HCT116 (cell line): ENCODE measurements around the gene ZACN. TPM values are rescaled to one million over a fixed set of nuclear protein-coding genes. Genes with fewer than 3 reads are reported as not detected.
A peak's percentile ranks its signal among the peaks of the same experiment; 100 is the strongest.

Source experiments
- ATAC-seq: fragments of 200-7000 bp; cut with Tn5 transposase; 2 replicates; pipeline ENCODE4 v1.9.1; 2020; ENCODE audit warnings: mild to moderate bottlenecking, moderate library complexity
- BruUV-seq: library from RNA; stranded (reverse); fragments of 400-500 nt; replicated peaks from 2 replicates; lab custom pipeline; 2021; lab: Mats Ljungman, UMichigan
- CTCF ChIA-PET: fragments of 300-600 bp; sonication (Branson Sonifier 250); formaldehyde crosslinking; loops from one replicate; lab custom pipeline; 2021; ENCODE audit warnings: antibody characterized with exemption; lab: Charles Lee
- POLR2A ChIA-PET: fragments of 300-600, 350-600 bp; sonication (Branson Sonifier 250); formaldehyde crosslinking; loops from one replicate; lab custom pipeline; 2021; ENCODE audit warnings: antibody characterized with exemption; lab: Charles Lee
- RAD21 ChIA-PET, 2 experiments: fragments of 300-600 bp; sonication (Branson Sonifier 250); formaldehyde crosslinking; loops; one replicate each; lab custom pipeline; 2023; ENCODE audit warnings: low total read pairs in 2 of 2; ENCODE audit not compliant: uncharacterized antibody in 2 of 2, unreplicated experiment in 2 of 2, low non-redundant PET in 1 of 2; lab: Charles Lee
- DNase-seq: peaks from one replicate; pipeline ENCODE4 v3.0.0-alpha.2; 2010; ENCODE audit warnings: low read depth, low spot score
- H2AFZ ChIP-seq: fragments of 200-600 bp; shearing (Covaris generic), sonication (generic); 2 replicates; pipeline ENCODE4 v1.6.1; 2017; ENCODE audit warnings: low read depth, mixed run types, mixed read lengths, antibody characterized with exemption, low read length; ENCODE audit not compliant: poor library complexity, severe bottlenecking
- H3K27ac ChIP-seq: 2 replicates; pipeline ENCODE4 v1.5.1; 2012; ENCODE audit warnings: low read depth, low read length
- H3K27me3 ChIP-seq: fragments of 200-600 bp; sonication (generic); 2 replicates; pipeline ENCODE4 v1.6.1; 2016; ENCODE audit warnings: mixed run types, low read length, mixed read lengths; ENCODE audit not compliant: insufficient read depth
- H3K36me3 ChIP-seq, 2 experiments: fragments of 200-500 bp in 1 of 2; fragments of 200-600 bp in 1 of 2; sonication (Bioruptor generic) in 1 of 2; sonication (generic) in 1 of 2; 2 replicates each; pipeline versions ENCODE4 v1.5.1 to v1.6.1; 2014 to 2016; ENCODE audit warnings: low read length in 2 of 2, inconsistent platforms in 1 of 2, mixed read lengths in 1 of 2, mixed run types in 1 of 2; ENCODE audit not compliant: insufficient read depth in 2 of 2, control insufficient read depth in 1 of 2
- H3K4me1 ChIP-seq, 2 experiments: fragments of 200-600 bp in 1 of 2; sonication (generic) in 1 of 2; 2 replicates each; pipeline versions ENCODE4 v1.5.1 to v1.6.1; 2012 to 2017; ENCODE audit warnings: low read length in 2 of 2, inconsistent platforms in 1 of 2, mild to moderate bottlenecking in 1 of 2, mixed read lengths in 1 of 2, mixed run types in 1 of 2, moderate library complexity in 1 of 2; ENCODE audit not compliant: insufficient read depth in 2 of 2, control insufficient read depth in 1 of 2
- H3K4me2 ChIP-seq: fragments of 200-600 bp; sonication (generic); 2 replicates; pipeline ENCODE4 v1.6.1; 2017; ENCODE audit warnings: mixed run types, low read length, mixed read lengths
- H3K4me3 ChIP-seq, 2 experiments: fragments of 200-600 bp in 1 of 2; sonication (generic) in 1 of 2; replicated peaks in 1 of 2; 2 replicates each; pipeline ENCODE4 v1.5.1; 2011 to 2016; ENCODE audit warnings: low read length in 2 of 2, control low read depth in 1 of 2, low read depth in 1 of 2, mild to moderate bottlenecking in 1 of 2, mixed read lengths in 1 of 2, mixed run types in 1 of 2
- H3K79me2 ChIP-seq: fragments of 200-600 bp; sonication (generic); 2 replicates; pipeline ENCODE4 v1.6.1; 2017; ENCODE audit warnings: mild to moderate bottlenecking, mixed run types, low read length, moderate library complexity, mixed read lengths; ENCODE audit not compliant: insufficient read depth
- H3K9ac ChIP-seq: fragments of 200-600 bp; sonication (generic); 2 replicates; pipeline ENCODE4 v1.6.1; 2016; ENCODE audit warnings: low read length, mixed read lengths
- H3K9me2 ChIP-seq: fragments of 200-600 bp; sonication (generic), shearing (Covaris generic); 2 replicates; pipeline ENCODE4 v1.6.1; 2017; ENCODE audit warnings: mixed run types, mild to moderate bottlenecking, moderate library complexity; ENCODE audit not compliant: insufficient read depth
- H3K9me3 ChIP-seq, 2 experiments: fragments of 200-500 bp in 1 of 2; fragments of 200-600 bp in 1 of 2; sonication (Bioruptor generic) in 1 of 2; sonication (generic) in 1 of 2; 2 replicates each; pipeline ENCODE4 v1.6.1; 2014 to 2017; ENCODE audit warnings: low read length in 2 of 2, mixed read lengths in 2 of 2, inconsistent platforms in 1 of 2, low read depth in 1 of 2, mild to moderate bottlenecking in 1 of 2, mixed run types in 1 of 2, moderate library complexity in 1 of 2; ENCODE audit not compliant: control insufficient read depth in 1 of 2, insufficient read depth in 1 of 2
- H4K20me1 ChIP-seq: fragments of 200-600 bp; sonication (generic), shearing (Covaris generic); 2 replicates; pipeline ENCODE4 v1.6.1; 2017; ENCODE audit warnings: mixed run types, mild to moderate bottlenecking, moderate library complexity; ENCODE audit not compliant: insufficient read depth
- EZH2 ChIP-seq: fragments of 200-600 bp; sonication (generic); IDR thresholded peaks from 2 replicates; pipeline ENCODE4 v1.6.1; 2017; ENCODE audit warnings: antibody characterized with exemption, mixed run types
- SRF ChIP-seq: IDR thresholded peaks from 2 replicates; pipeline ENCODE4 v1.6.1; 2012; ENCODE audit warnings: low read depth
- ZFX ChIP-seq: fragments of 450-650 bp; IDR thresholded peaks from 2 replicates; pipeline ENCODE4 v1.6.1; 2017
- intact Hi-C: fragments of 100-400 bp; cut with micrococcal nuclease; formaldehyde crosslinking; loops from 2 replicates; pipeline ENCODE4 v1.10.0; 2022
- total RNA-seq: library from RNA; stranded (reverse); gene quantifications from one replicate; pipeline ENCODE4 v1.2.1, GENCODE V29; 2021; ENCODE audit not compliant: unreplicated experiment
- TF ChIP-seq, protein P1 (sequence below): IDR thresholded peaks from 2 replicates; pipeline ENCODE4 v1.6.1; 2011; ENCODE audit warnings: mild to moderate bottlenecking, low read length, moderate library complexity; ENCODE audit not compliant: insufficient replicate concordance; ENCODE audit errors: extremely low read depth

The ZACN gene
- total RNA-seq, 1 experiment from 2014 or later = not detected

DNA sequence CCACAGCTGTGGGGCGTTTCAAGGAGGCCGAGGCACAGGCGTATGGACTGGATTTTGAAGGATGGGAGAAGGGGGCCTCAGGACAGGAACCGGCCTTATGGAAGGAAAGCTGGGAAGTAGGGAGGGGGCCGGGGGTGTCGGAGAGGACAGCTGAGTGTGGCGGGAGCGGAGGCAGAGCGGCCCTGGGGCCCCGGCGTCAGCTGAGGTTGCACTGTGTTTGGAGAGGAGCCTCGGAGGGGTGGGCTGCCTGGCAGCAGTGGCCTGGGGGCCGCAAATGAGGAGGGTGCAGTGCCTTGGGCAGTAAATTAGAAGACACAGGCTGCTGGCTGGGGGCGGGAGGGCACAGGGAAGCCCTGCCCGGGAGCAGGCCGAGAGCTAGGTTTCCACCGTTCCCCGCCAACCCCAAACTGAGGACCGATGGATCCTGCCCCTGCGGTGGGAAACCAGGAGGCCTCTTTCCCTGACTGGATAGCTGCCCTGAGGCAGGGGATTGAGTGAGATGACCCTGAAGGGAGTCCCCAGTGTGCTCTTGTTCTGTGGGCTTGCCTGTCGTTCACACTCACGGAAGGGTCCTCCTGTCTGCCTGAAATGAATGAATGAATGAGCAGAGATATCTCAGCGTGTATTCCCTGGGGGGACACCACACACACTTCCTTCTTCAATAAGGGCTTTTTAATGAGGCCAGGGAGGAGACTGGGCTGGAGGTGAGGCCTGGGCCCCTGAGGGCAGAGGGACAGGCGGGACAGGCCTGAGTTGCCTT lies 43.6 kb downstream of the ZACN start:
- BruUV-seq = no TSS peak
- intact Hi-C loops = no loop called here

GRCh38 chr17:76123191-76123499 lies 44.2 kb downstream of the ZACN start:
- Histone ChIP-seq H2AFZ (no peak overlapping the region), H4K20me1 (no peaks in the 10 kb centered on the region), H3K79me2 (no peaks in the 10 kb centered on the region), H3K27ac (no peak overlapping the region), H3K4me2 (no peak overlapping the region), H3K9me3 (no peaks in the 10 kb centered on the region), H3K27me3 (no peaks in the 10 kb centered on the region), H3K9me2 (no peaks in the 10 kb centered on the region), H3K4me3 (no peak overlapping the region), H3K9ac (no peak overlapping the region), H3K36me3 (no peaks in the 10 kb centered on the region), H3K4me1 (peaks cover 0 to 15% of the 10 kb centered on the region in 2 experiments; a peak in 2 of 4 replicates)
- ATAC-seq (no peak), DNase-seq (no peak)
- ChIA-PET POLR2A (no interaction called here), CTCF (interaction anchor here (0.7 to 10.0 kb wide), 6 partner anchors 10 to 157 kb away, joined by 3 to 132 read pairs (median 6); no protein-coding TSS in a partner anchor), RAD21 (interaction anchor here in 1 of 2 experiments (0.7 to 1.0 kb wide), 2 partner anchors 18 to 157 kb away, joined by 4 read pairs; partner anchors contain the start of gene FOXJ1)
- no TSS peak for BruUV-seq
- intact Hi-C loops = no loop called here
- TF ChIP-seq EZH2 (no peak), SRF (no peak)

More for the DNA sequence above, 43.6 kb downstream of the ZACN start:
- Histone ChIP-seq H3K9me3 (no peaks in the 10 kb centered on the region), H3K9ac (no peak overlapping the region), H3K27ac (peak overlapping the region; percentile 47; the same call in 1 of the 2 replicates), H3K4me2 (no peak overlapping the region), H3K79me2 (no peaks in the 10 kb centered on the region), H3K4me3 (no peak overlapping the region), H3K9me2 (no peaks in the 10 kb centered on the region), H2AFZ (no peak overlapping the region), H3K36me3 (no peaks in the 10 kb centered on the region), H3K4me1 (peaks cover 0 to 15% of the 10 kb centered on the region in 2 experiments; a peak in 2 of 4 replicates), H3K27me3 (no peaks in the 10 kb centered on the region), H4K20me1 (no peaks in the 10 kb centered on the region)
- no peak for DNase-seq
- no peak for ATAC-seq
- RAD21 ChIA-PET = interaction anchor here in 1 of 2 experiments (0.7 kb wide), 1 partner anchor 157 kb away, joined by 3 read pairs; no protein-coding TSS in a partner anchor
- POLR2A ChIA-PET = no interaction called here
- TF ChIP-seq EZH2 = no peak
- TF ChIP-seq, protein P1, sequence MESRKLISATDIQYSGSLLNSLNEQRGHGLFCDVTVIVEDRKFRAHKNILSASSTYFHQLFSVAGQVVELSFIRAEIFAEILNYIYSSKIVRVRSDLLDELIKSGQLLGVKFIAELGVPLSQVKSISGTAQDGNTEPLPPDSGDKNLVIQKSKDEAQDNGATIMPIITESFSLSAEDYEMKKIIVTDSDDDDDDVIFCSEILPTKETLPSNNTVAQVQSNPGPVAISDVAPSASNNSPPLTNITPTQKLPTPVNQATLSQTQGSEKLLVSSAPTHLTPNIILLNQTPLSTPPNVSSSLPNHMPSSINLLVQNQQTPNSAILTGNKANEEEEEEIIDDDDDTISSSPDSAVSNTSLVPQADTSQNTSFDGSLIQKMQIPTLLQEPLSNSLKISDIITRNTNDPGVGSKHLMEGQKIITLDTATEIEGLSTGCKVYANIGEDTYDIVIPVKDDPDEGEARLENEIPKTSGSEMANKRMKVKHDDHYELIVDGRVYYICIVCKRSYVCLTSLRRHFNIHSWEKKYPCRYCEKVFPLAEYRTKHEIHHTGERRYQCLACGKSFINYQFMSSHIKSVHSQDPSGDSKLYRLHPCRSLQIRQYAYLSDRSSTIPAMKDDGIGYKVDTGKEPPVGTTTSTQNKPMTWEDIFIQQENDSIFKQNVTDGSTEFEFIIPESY = no peak
- 0 out of 2 replicates have a peak, but pooled peaks have one; percentile 12 for TF ChIP-seq ZFX
- CTCF ChIA-PET = interaction anchor here (0.7 to 10.0 kb wide), 7 partner anchors 10 to 157 kb away, joined by 3 to 132 read pairs (median 8); no protein-coding TSS in a partner anchor
